ENCODE results near the gene ZNF211.

DNA sequence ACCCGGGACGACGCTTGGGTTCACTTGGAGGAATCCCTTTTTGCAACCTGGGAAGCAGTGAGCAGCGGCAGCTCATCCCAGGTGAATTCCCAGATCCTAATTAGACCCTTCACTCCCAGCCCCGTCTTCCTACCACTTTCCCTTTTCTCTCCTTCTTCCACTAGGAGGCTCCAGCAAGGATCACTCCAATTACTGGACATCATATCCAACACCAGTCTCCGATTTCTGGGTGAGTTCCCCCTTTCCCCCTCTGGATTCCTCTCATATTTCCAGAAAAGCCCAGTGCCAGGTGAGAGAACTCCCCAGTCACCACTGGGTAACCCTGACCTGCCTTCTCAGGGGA, 18.7 kb downstream of the ZNF211 start:
- TF ChIP-seq GLIS3 (CRISPR knock-in tag; IDR thresholded peaks at IDR 0.05): no peak
- TF ChIP-seq ZFP3 (CRISPR knock-in tag; IDR thresholded peaks at IDR 0.05): no peak
- no peak for TF ChIP-seq ARNTL (CRISPR knock-in tag; IDR thresholded peaks at IDR 0.05; ENCODE audit: borderline replicate concordance, low read depth)
- no peak for TF ChIP-seq CSDC2 (CRISPR knock-in tag; IDR thresholded peaks at IDR 0.05)
- no peak for TF ChIP-seq RARB (CRISPR knock-in tag; IDR thresholded peaks at IDR 0.05)
- TF ChIP-seq, protein P1, sequence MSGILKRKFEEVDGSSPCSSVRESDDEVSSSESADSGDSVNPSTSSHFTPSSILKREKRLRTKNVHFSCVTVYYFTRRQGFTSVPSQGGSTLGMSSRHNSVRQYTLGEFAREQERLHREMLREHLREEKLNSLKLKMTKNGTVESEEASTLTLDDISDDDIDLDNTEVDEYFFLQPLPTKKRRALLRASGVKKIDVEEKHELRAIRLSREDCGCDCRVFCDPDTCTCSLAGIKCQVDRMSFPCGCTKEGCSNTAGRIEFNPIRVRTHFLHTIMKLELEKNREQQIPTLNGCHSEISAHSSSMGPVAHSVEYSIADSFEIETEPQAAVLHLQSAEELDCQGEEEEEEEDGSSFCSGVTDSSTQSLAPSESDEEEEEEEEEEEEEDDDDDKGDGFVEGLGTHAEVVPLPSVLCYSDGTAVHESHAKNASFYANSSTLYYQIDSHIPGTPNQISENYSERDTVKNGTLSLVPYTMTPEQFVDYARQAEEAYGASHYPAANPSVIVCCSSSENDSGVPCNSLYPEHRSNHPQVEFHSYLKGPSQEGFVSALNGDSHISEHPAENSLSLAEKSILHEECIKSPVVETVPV (CRISPR knock-in tag; IDR thresholded peaks at IDR 0.05): no peak
- TF ChIP-seq ESRRG (CRISPR knock-in tag; IDR thresholded peaks at IDR 0.05): no peak
- no peak for TF ChIP-seq TOX (CRISPR knock-in tag; IDR thresholded peaks at IDR 0.05; ENCODE audit: borderline replicate concordance)
- no peak for TF ChIP-seq SNAI2 (CRISPR knock-in tag; IDR thresholded peaks at IDR 0.05)
- TF ChIP-seq ZNF8 (CRISPR knock-in tag; IDR thresholded peaks at IDR 0.05): no peak
- TF ChIP-seq ISL1 (CRISPR knock-in tag; IDR thresholded peaks at IDR 0.05): no peak
- no peak for TF ChIP-seq TCF4 (CRISPR knock-in tag; IDR thresholded peaks at IDR 0.05; ENCODE audit: borderline replicate concordance)
